ENCODE results near the gene GRK7. TPM values are rescaled to one million over a fixed set of nuclear protein-coding genes. Genes with fewer than 3 reads are reported as not detected.

The GRK7 gene
- total RNA-seq (2014; rRNA removed; shearing (Covaris generic)), result not detected in 2 replicates

- no peak for DNase-seq (ENCODE audit: low spot score)
Observed at GRCh38 chr3:141763088-141763750, at the start of gene GRK7. Gene GRK7 (plus strand): TSS chr3:141763408. CDS start chr3:141778285, 14,877 bp downstream.

GRCh38 chr3:141714671-141715070 is 48.5 kb upstream of the GRK7 start:
- no peak for DNase-seq (ENCODE audit: low spot score)

- DNase-seq (ENCODE audit: low spot score), result no peak
Observed at GRCh38 chr3:141722081-141722480, 41.1 kb upstream of the GRK7 start.

GRCh38 chr3:141722648-141723047 is 40.6 kb upstream of the GRK7 start:
- no peak for DNase-seq (ENCODE audit: low spot score)

GRCh38 chr3:141723255-141723654 is 40.0 kb upstream of the GRK7 start:
- DNase-seq (ENCODE audit: low spot score), result no peak

- DNase-seq (ENCODE audit: low spot score), result no peak
Observed at GRCh38 chr3:141724186-141724585, 39.0 kb upstream of the GRK7 start.

GRCh38 chr3:141725036-141725435 is 38.2 kb upstream of the GRK7 start:
- DNase-seq (ENCODE audit: low spot score), result no peak

GRCh38 chr3:141726483-141726882 is 36.7 kb upstream of the GRK7 start:
- no peak for DNase-seq (ENCODE audit: low spot score)

GRCh38 chr3:141728355-141728892 is 34.8 kb upstream of the GRK7 start:
- DNase-seq (ENCODE audit: low spot score), result no peak

GRCh38 chr3:141729240-141729639 is 34.0 kb upstream of the GRK7 start:
- DNase-seq (ENCODE audit: low spot score), result no peak

- peak; percentile 13 for DNase-seq (ENCODE audit: low spot score)
Observed at GRCh38 chr3:141735176-141735575, 28.0 kb upstream of the GRK7 start.

- DNase-seq (ENCODE audit: low spot score), result no peak
Observed at GRCh38 chr3:141735770-141736465, 27.3 kb upstream of the GRK7 start.

- DNase-seq (ENCODE audit: low spot score), result no peak
Observed at GRCh38 chr3:141737093-141737492, 26.1 kb upstream of the GRK7 start.

GRCh38 chr3:141737678-141738021 is 25.6 kb upstream of the GRK7 start:
- no peak for DNase-seq (ENCODE audit: low spot score)

GRCh38 chr3:141738022-141738890 is 25.0 kb upstream of the GRK7 start, which contains the start of gene RNF7:
Gene RNF7 (plus strand): TSS chr3:141738298. CDS start chr3:141738342, 44 bp downstream.
- DNase-seq (ENCODE audit: low spot score), result peak; percentile 91

GRCh38 chr3:141738891-141739363 is 24.3 kb upstream of the GRK7 start:
- peak; percentile 36 for DNase-seq (ENCODE audit: low spot score)

GRCh38 chr3:141739731-141740130 is 23.5 kb upstream of the GRK7 start:
- DNase-seq (ENCODE audit: low spot score), result no peak

- no peak for DNase-seq (ENCODE audit: low spot score)
Observed at GRCh38 chr3:141740349-141740748, 22.9 kb upstream of the GRK7 start.

- DNase-seq (ENCODE audit: low spot score), result no peak
Observed at GRCh38 chr3:141743305-141743704, 19.9 kb upstream of the GRK7 start.

- DNase-seq (ENCODE audit: low spot score), result no peak
Observed at GRCh38 chr3:141746962-141747361, 16.2 kb upstream of the GRK7 start.

- no peak for DNase-seq (ENCODE audit: low spot score)
Observed at GRCh38 chr3:141753399-141753798, 9.8 kb upstream of the GRK7 start.

GRCh38 chr3:141754032-141754431 is 9.2 kb upstream of the GRK7 start:
- DNase-seq (ENCODE audit: low spot score), result no peak

Measured in A172 (cell line).